ENCODE measurements around the gene VWA3A. TPM values are rescaled to one million over a fixed set of nuclear protein-coding genes. Genes with fewer than 3 reads are reported as not detected.
A peak's percentile ranks its signal among the peaks of the same experiment; 100 is the strongest.

VWA3A gene
- total RNA-seq, 6 experiments from 2014 or later = 0.15 TPM; not detected in 5

DNA sequence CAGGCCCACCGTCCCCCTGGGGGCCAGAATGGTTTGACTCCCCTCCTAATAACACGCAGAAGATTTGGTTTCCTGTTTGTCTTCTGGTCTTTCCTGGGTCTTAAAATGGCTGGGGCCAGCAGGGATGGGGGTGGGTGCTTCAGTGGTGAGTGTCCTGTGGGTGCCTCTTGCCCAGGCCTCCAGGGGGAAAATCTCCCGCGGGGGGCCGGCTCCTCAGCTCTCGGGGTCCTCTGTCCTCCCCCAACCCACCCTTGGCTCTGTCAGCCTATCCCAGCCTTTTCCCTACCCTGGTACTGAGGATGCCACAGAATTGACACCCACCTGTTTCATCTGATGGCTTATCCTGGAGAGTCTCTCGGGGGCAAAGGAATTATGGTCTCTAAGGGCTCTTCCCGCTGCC lies 46.1 kb downstream of the VWA3A start:
- Histone ChIP-seq H3K4me3 (no peak overlapping the region), H3K27ac (no peak overlapping the region), H3K36me3 (no peaks in the 10 kb centered on the region), H3K9me3 (no peaks in the 10 kb centered on the region), H3K4me1 (no peaks in the 10 kb centered on the region), H3K27me3 (no peaks in the 10 kb centered on the region)
- WGBS (ENCODE audit: insufficient coverage, low coverage, low lambda C conversion rate, missing lambda C conversion rate) = 33% methylated on average over 8 of the region's 8 CpGs
- DNase-seq = no peak
- intact Hi-C loops (cut with DNase I) = no loop called here
- TF ChIP-seq, protein P1, sequence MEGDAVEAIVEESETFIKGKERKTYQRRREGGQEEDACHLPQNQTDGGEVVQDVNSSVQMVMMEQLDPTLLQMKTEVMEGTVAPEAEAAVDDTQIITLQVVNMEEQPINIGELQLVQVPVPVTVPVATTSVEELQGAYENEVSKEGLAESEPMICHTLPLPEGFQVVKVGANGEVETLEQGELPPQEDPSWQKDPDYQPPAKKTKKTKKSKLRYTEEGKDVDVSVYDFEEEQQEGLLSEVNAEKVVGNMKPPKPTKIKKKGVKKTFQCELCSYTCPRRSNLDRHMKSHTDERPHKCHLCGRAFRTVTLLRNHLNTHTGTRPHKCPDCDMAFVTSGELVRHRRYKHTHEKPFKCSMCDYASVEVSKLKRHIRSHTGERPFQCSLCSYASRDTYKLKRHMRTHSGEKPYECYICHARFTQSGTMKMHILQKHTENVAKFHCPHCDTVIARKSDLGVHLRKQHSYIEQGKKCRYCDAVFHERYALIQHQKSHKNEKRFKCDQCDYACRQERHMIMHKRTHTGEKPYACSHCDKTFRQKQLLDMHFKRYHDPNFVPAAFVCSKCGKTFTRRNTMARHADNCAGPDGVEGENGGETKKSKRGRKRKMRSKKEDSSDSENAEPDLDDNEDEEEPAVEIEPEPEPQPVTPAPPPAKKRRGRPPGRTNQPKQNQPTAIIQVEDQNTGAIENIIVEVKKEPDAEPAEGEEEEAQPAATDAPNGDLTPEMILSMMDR (IDR thresholded peaks at IDR 0.05) = no peak
- no peak for TF ChIP-seq POLR2A (IDR thresholded peaks at IDR 0.05)
- no peak for ATAC-seq

DNA sequence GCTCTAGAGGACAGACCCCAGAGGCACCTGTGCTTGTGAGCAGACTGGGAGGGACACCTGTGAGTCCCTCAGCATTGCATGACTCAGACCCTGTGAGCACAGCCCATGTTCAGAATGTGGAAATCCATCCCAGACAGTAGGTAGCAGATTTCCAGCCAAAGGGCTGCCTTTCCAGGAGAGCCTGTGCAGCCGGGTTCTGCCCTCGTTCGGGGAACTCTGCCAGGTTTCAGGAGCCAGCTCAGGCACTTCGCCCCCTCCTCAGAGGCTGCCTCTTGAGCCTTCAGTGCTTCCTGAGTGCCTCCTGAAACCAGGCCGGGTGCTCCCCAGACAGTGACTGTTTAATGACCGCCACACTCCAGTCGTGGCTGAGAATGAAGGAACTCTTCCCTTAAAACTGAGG lies 46.7 kb downstream of the VWA3A start:
- no peaks in the 10 kb centered on the region for H3K4me1 ChIP-seq
- no peak for ATAC-seq
- DNase-seq = no peak
- no peaks in the 10 kb centered on the region for H3K9me3 ChIP-seq
- WGBS (ENCODE audit: insufficient coverage, low coverage, low lambda C conversion rate, missing lambda C conversion rate) = 83% methylated on average over 3 of the region's 7 CpGs
- no peaks in the 10 kb centered on the region for H3K36me3 ChIP-seq
- H3K27me3 ChIP-seq = no peaks in the 10 kb centered on the region
- TF ChIP-seq, protein P1 (IDR thresholded peaks at IDR 0.05) = no peak
- TF ChIP-seq POLR2A (IDR thresholded peaks at IDR 0.05) = no peak
- no peak overlapping the region for H3K4me3 ChIP-seq
- H3K27ac ChIP-seq = no peak overlapping the region
- intact Hi-C loops (cut with DNase I) = no loop called here

DNA sequence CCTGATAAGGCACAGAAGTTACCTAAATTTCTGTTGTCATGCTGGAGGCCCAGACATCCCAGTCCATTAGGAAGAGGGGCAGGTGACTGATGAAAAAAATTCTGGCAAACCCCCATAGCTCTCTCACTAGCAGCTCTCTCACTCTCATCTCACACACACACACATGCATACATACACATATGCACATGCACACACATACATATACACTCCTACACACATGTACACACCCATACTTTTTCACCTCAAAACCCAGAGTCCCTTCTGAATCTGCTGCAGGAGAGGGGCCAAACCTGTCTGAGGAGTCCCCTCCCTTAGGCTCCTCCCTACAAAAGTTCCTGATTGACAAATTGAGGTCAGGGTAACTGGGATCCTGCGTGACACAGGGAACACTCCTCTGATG lies 47.4 kb downstream of the VWA3A start:
- Histone ChIP-seq H3K36me3 (no peaks in the 10 kb centered on the region), H3K4me1 (no peaks in the 10 kb centered on the region), H3K4me3 (no peak overlapping the region), H3K27ac (no peak overlapping the region), H3K27me3 (no peaks in the 10 kb centered on the region), H3K9me3 (no peaks in the 10 kb centered on the region)
- DNase-seq (no peak), ATAC-seq (no peak)
- 56% methylated on average over 1 of the region's 1 CpG for WGBS (ENCODE audit: insufficient coverage, low coverage, low lambda C conversion rate, missing lambda C conversion rate)
- no peak for TF ChIP-seq POLR2A (IDR thresholded peaks at IDR 0.05)
- TF ChIP-seq, protein P1 (IDR thresholded peaks at IDR 0.05) = no peak
- intact Hi-C loops (cut with DNase I) = no loop called here

DNA sequence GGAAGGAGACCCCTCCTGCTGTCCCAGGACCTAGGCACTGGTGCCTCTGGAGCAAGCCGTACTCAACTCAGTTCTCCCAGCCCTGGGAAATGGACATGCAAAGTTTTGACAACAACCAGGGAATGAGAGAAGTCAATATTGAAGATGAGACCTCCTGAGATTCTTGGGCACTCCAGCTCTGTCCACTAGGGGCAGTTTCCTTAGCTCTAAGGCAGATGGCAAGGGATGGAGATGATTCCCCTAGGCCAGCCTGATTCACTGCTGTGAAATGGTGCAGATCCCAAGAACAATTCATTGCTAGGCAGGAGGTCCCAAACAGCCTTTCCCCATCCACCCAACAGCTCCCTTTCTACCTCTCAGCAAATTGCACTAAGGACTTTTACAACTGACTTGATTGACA lies 49.4 kb downstream of the VWA3A start:
- intact Hi-C loops (cut with DNase I) = no loop called here
- ATAC-seq (no peak), DNase-seq (no peak)
- Histone ChIP-seq H3K9me3 (no peaks in the 10 kb centered on the region), H3K4me3 (no peak overlapping the region), H3K27ac (no peak overlapping the region), H3K27me3 (no peaks in the 10 kb centered on the region), H3K4me1 (no peaks in the 10 kb centered on the region), H3K36me3 (no peaks in the 10 kb centered on the region)
- WGBS (ENCODE audit: insufficient coverage, low coverage, low lambda C conversion rate, missing lambda C conversion rate) = no CpG with 5 or more reads among the region's 1 CpG
- TF ChIP-seq, protein P1 (IDR thresholded peaks at IDR 0.05) = peak in 3 of 4 donors; percentile 13 to 30 (median 14)
- TF ChIP-seq POLR2A (IDR thresholded peaks at IDR 0.05) = no peak

DNA sequence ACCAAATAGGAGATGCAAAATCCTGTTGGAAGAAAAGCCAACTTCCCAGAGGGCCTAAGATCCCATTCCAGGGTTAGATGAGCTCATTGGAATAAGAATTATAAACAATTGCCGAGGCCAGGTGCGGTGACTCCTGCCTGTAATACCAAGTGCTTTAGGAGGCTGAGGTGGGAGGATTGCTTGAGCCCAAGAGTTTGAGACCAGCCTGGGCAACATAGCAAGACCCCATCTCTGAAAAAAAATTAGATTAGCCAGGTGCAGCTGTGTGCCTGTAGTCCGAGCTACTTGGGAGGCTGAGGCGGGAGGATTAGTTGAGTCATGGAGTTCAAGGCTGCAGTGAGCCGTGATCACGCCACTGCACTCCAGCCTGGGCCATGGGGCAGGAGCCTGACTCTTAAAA lies 52.2 kb downstream of the VWA3A start:
- no peaks in the 10 kb centered on the region for H3K9me3 ChIP-seq
- intact Hi-C loops (cut with DNase I) = no loop called here
- H3K27me3 ChIP-seq = no peaks in the 10 kb centered on the region
- no peaks in the 10 kb centered on the region for H3K4me1 ChIP-seq
- 87% methylated on average over 6 of the region's 6 CpGs for WGBS (ENCODE audit: insufficient coverage, low coverage, low lambda C conversion rate, missing lambda C conversion rate)
- ATAC-seq = no peak
- H3K4me3 ChIP-seq = no peak overlapping the region
- no peak for TF ChIP-seq POLR2A (IDR thresholded peaks at IDR 0.05)
- no peak for DNase-seq
- H3K36me3 ChIP-seq = no peaks in the 10 kb centered on the region
- no peak overlapping the region for H3K27ac ChIP-seq

All from right lobe of liver (tissue), 6 donors.